Measurements from ENCODE around the gene APBB2. TPM values are rescaled to one million over a fixed set of nuclear protein-coding genes. Genes with fewer than 3 reads are reported as not detected.

The APBB2 gene
- total RNA-seq, 3 donors from 2014 or later (not counting 1 experiment from before 2014, with no cell fraction given), result 0.38 to 0.48 TPM; not detected in 1

DNA sequence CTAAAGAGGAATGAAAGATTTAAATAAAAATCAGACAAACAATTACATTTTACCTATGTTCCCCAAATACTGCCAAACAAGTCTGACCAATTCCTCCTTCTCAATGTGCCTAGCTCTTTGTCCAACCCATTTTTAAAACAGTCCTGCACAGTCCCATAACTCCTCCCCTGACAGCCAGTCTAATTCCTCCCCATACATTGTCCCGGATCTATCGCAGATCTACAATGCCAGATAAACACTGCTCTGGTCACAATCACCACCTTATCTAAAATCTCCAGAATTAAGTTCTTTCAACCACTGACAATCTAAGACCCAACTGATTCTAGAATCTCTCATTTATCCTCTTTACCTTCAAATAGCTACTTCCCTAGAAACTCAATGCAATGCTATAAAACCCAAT lies 176.0 kb downstream of the APBB2 start:
- DNase-seq (no peak), ATAC-seq (no peak)
- Mint-ChIP-seq H3K27ac (no peak overlapping the region), H3K36me3 (no peaks in the 10 kb centered on the region), H3K9me3 (no peaks in the 10 kb centered on the region), H3K4me1 (no peaks in the 10 kb centered on the region), H3K27me3 (ENCODE audit: low read depth in 2 of 2) (peaks cover 0 to 3% of the 10 kb centered on the region in 2 donors), H3K4me3 (no peak overlapping the region)
- WGBS (ENCODE audit: insufficient coverage), result 98% methylated on average over 2 of the region's 2 CpGs
- TF ChIP-seq CTCF (IDR thresholded peaks at IDR 0.05), result no peak
- no peak overlapping the region for H3K27ac ChIP-seq (ENCODE audit: low read length)
- H3K36me3 ChIP-seq (ENCODE audit: control insufficient read depth, insufficient read depth, low read length), result no peaks in the 10 kb centered on the region
- H3K9me3 ChIP-seq (ENCODE audit: control insufficient read depth, insufficient read depth, low read length), result no peaks in the 10 kb centered on the region
- intact Hi-C loops (cut with micrococcal nuclease), result no loop called here
- no peaks in the 10 kb centered on the region for H3K4me1 ChIP-seq (ENCODE audit: control insufficient read depth, insufficient read depth, low read length)
- no peak overlapping the region for H3K4me3 ChIP-seq (ENCODE audit: low read length)
- H3K27me3 ChIP-seq (ENCODE audit: control insufficient read depth, insufficient read depth, low read length), result no peaks in the 10 kb centered on the region

GRCh38 chr4:41029098-41029497 lies 185.2 kb downstream of the APBB2 start:
- no peak for TF ChIP-seq CTCF (IDR thresholded peaks at IDR 0.05)
- Histone ChIP-seq H3K4me3 (ENCODE audit: low read length) (no peak overlapping the region), H3K4me1 (ENCODE audit: control insufficient read depth, insufficient read depth, low read length) (no peaks in the 10 kb centered on the region), H3K36me3 (ENCODE audit: control insufficient read depth, insufficient read depth, low read length) (no peaks in the 10 kb centered on the region), H3K27me3 (ENCODE audit: control insufficient read depth, insufficient read depth, low read length) (no peaks in the 10 kb centered on the region), H3K9me3 (ENCODE audit: control insufficient read depth, insufficient read depth, low read length) (peaks cover 10% of the 10 kb centered on the region), H3K27ac (ENCODE audit: low read length) (no peak overlapping the region)
- peaks cover 12% of the 10 kb centered on the region for H3K36me3 Mint-ChIP-seq
- WGBS (ENCODE audit: insufficient coverage), result 55% methylated on average over 3 of the region's 3 CpGs
- intact Hi-C loops (cut with micrococcal nuclease), result no loop called here
- no peak overlapping the region for H3K4me3 Mint-ChIP-seq
- H3K9me3 Mint-ChIP-seq, result peaks cover 9 to 10% of the 10 kb centered on the region in 2 donors
- no peak for ATAC-seq
- no peaks in the 10 kb centered on the region for H3K4me1 Mint-ChIP-seq
- DNase-seq, result no peak
- no peaks in the 10 kb centered on the region for H3K27me3 Mint-ChIP-seq (ENCODE audit: low read depth in 2 of 2)
- H3K27ac Mint-ChIP-seq, result no peak overlapping the region

DNA sequence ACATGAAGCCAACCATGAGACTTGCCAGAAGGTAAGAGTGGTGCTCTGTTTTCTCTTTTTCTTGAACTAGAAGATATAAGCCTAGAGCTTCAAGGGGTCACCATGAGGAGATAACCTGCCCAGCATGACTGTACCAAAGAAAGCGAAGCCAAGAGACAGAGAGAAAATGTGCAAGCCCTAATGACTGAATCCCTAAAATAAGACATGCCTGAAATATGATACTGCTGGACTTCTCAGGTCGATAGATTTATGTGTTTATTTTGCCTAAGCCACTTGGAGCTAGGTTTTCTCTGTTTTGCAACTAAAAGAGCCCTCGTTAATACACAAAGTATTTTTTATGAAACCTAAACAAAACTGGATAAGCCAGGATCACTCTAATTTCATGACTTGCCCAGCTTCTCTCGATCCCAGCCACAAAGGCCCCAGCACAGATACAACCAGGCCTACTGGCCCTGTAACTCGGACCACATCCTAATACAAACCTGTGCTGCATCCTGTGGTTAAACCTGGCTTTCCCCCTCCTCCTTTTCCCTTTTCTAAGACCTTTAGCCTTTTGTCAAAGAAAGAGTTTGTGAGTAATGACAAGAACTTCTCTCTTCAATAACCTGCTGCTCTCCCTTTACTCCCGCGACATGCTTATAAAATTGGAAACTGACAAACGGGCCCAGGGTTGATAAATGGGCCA lies 185.8 kb downstream of the APBB2 start:
- peaks cover 17% of the 10 kb centered on the region for H3K36me3 Mint-ChIP-seq
- H3K9me3 Mint-ChIP-seq, result peaks cover 10 to 12% of the 10 kb centered on the region in 2 donors
- Histone ChIP-seq H3K4me3 (ENCODE audit: low read length) (no peak overlapping the region), H3K27ac (ENCODE audit: low read length) (no peak overlapping the region), H3K4me1 (ENCODE audit: control insufficient read depth, insufficient read depth, low read length) (no peaks in the 10 kb centered on the region), H3K27me3 (ENCODE audit: control insufficient read depth, insufficient read depth, low read length) (no peaks in the 10 kb centered on the region), H3K36me3 (ENCODE audit: control insufficient read depth, insufficient read depth, low read length) (no peaks in the 10 kb centered on the region), H3K9me3 (ENCODE audit: control insufficient read depth, insufficient read depth, low read length) (peaks cover 10% of the 10 kb centered on the region)
- H3K27ac Mint-ChIP-seq, result no peak overlapping the region
- ATAC-seq, result no peak
- H3K4me3 Mint-ChIP-seq, result no peak overlapping the region
- intact Hi-C loops (cut with micrococcal nuclease), result no loop called here
- no peak for TF ChIP-seq CTCF (IDR thresholded peaks at IDR 0.05)
- DNase-seq, result no peak
- H3K4me1 Mint-ChIP-seq, result no peaks in the 10 kb centered on the region
- no peaks in the 10 kb centered on the region for H3K27me3 Mint-ChIP-seq (ENCODE audit: low read depth in 2 of 2)
- WGBS (ENCODE audit: insufficient coverage), result 78% methylated on average over 8 of the region's 8 CpGs

- H3K4me3 Mint-ChIP-seq, result no peak overlapping the region
- H3K9me3 Mint-ChIP-seq, result peaks cover 13 to 15% of the 10 kb centered on the region in 2 donors
- Histone ChIP-seq H3K27ac (ENCODE audit: low read length) (no peak overlapping the region), H3K9me3 (ENCODE audit: control insufficient read depth, insufficient read depth, low read length) (peaks cover 10% of the 10 kb centered on the region), H3K36me3 (ENCODE audit: control insufficient read depth, insufficient read depth, low read length) (no peaks in the 10 kb centered on the region), H3K4me3 (ENCODE audit: low read length) (no peak overlapping the region), H3K4me1 (ENCODE audit: control insufficient read depth, insufficient read depth, low read length) (no peaks in the 10 kb centered on the region), H3K27me3 (ENCODE audit: control insufficient read depth, insufficient read depth, low read length) (no peaks in the 10 kb centered on the region)
- TF ChIP-seq CTCF (IDR thresholded peaks at IDR 0.05), result no peak
- ATAC-seq (no peak), DNase-seq (no peak)
- no peak overlapping the region for H3K27ac Mint-ChIP-seq
- H3K27me3 Mint-ChIP-seq (ENCODE audit: low read depth in 2 of 2), result no peaks in the 10 kb centered on the region
- peaks cover 17% of the 10 kb centered on the region for H3K36me3 Mint-ChIP-seq
- no peaks in the 10 kb centered on the region for H3K4me1 Mint-ChIP-seq
- 100% methylated on average over 1 of the region's 1 CpG for WGBS (ENCODE audit: insufficient coverage)
- intact Hi-C loops (cut with micrococcal nuclease), result no loop called here
Measured at GRCh38 chr4:41026971-41027370, 187.4 kb downstream of the APBB2 start.

All from natural killer cell (primary cell).